ENCODE measurements around the gene SDF2L1.
"Not testable (repeated sequence)": the region's sequence is repeated elsewhere in the genome, so short reads cannot be mapped to it uniquely, and the experiment has no call there.

SDF2L1 gene

GRCh38 chr22:21688706-21689381 lies 46.7 kb downstream of the SDF2L1 start:
- DNase-seq: no peak
- TF ChIP-seq CTCF (IDR thresholded peaks at IDR 0.05): no peak
- Mint-ChIP-seq H3K27me3 (ENCODE audit: low read depth, poor library complexity) (no peaks in the 10 kb centered on the region), H3K36me3 (ENCODE audit: low read depth) (peaks cover 51% of the 10 kb centered on the region), H3K4me1 (peaks cover 14% of the 10 kb centered on the region), H3K4me3 (no peak overlapping the region), H3K27ac (peak overlapping the region; percentile 42), H3K9me3 (no peaks in the 10 kb centered on the region)

- no peak for TF ChIP-seq CTCF (IDR thresholded peaks at IDR 0.05)
- peak overlapping the region; percentile 81 for H3K27ac Mint-ChIP-seq
- peaks cover 42% of the 10 kb centered on the region for H3K36me3 Mint-ChIP-seq (ENCODE audit: low read depth)
- no peak overlapping the region for H3K4me3 Mint-ChIP-seq
- H3K9me3 Mint-ChIP-seq: no peaks in the 10 kb centered on the region
- no peak for DNase-seq
- no peaks in the 10 kb centered on the region for H3K27me3 Mint-ChIP-seq (ENCODE audit: low read depth, poor library complexity)
- peaks cover 23% of the 10 kb centered on the region for H3K4me1 Mint-ChIP-seq
Observed at GRCh38 chr22:21690401-21690801, 48.3 kb downstream of the SDF2L1 start.

GRCh38 chr22:21691816-21692215 lies 49.7 kb downstream of the SDF2L1 start:
- H3K9me3 Mint-ChIP-seq: no peaks in the 10 kb centered on the region
- TF ChIP-seq CTCF (IDR thresholded peaks at IDR 0.05): no peak
- H3K4me3 Mint-ChIP-seq: no peak overlapping the region
- peaks cover 33% of the 10 kb centered on the region for H3K4me1 Mint-ChIP-seq
- H3K36me3 Mint-ChIP-seq (ENCODE audit: low read depth): peaks cover 51% of the 10 kb centered on the region
- H3K27ac Mint-ChIP-seq: peak overlapping the region; percentile 90
- H3K27me3 Mint-ChIP-seq (ENCODE audit: low read depth, poor library complexity): no peaks in the 10 kb centered on the region
- no peak for DNase-seq

GRCh38 chr22:21692856-21693255 lies 50.8 kb downstream of the SDF2L1 start:
- not testable (repeated sequence) for H3K4me3 Mint-ChIP-seq; H3K27me3 Mint-ChIP-seq (ENCODE audit: low read depth, poor library complexity); DNase-seq; H3K9me3 Mint-ChIP-seq
- Mint-ChIP-seq H3K27ac (peak overlapping the region; percentile 89), H3K36me3 (ENCODE audit: low read depth) (peaks cover 56% of the 10 kb centered on the region), H3K4me1 (peaks cover 36% of the 10 kb centered on the region)

- no peak for TF ChIP-seq CTCF (IDR thresholded peaks at IDR 0.05)
- H3K9me3 Mint-ChIP-seq: no peaks in the 10 kb centered on the region
- H3K4me1 Mint-ChIP-seq: peaks cover 41% of the 10 kb centered on the region
- DNase-seq: no peak
- no peaks in the 10 kb centered on the region for H3K27me3 Mint-ChIP-seq (ENCODE audit: low read depth, poor library complexity)
- no peak overlapping the region for H3K4me3 Mint-ChIP-seq
- no peak overlapping the region for H3K27ac Mint-ChIP-seq
- peaks cover 59% of the 10 kb centered on the region for H3K36me3 Mint-ChIP-seq (ENCODE audit: low read depth)
Observed at GRCh38 chr22:21693333-21693998, 51.4 kb downstream of the SDF2L1 start.
